Stomach (tissue), 9 donors: ENCODE measurements around the gene KDM2B. TPM values are rescaled to one million over a fixed set of nuclear protein-coding genes. Genes with fewer than 3 reads are reported as not detected.

ENCODE experiments used
- DNase-seq, 2 donors: peaks; one replicate each; pipeline versions ENCODE4 v3.0.0 to v3.0.0-alpha.2; 2013 to 2019
- H3K27ac ChIP-seq, 5 donors: fragments of 200-600 bp in 4 of 5; sonication (generic) in 4 of 5; one replicate each; pipeline ENCODE4 v1.5.1; 2013 to 2019; ENCODE audit warnings: mild to moderate bottlenecking in 1 of 5, moderate library complexity in 1 of 5
- H3K27me3 ChIP-seq, 3 donors: fragments of 200-600 bp; sonication (generic); one replicate each; pipeline ENCODE4 v1.5.1; 2017 to 2019; ENCODE audit warnings: mixed run types in 1 of 3
- H3K36me3 ChIP-seq, 4 donors: fragments of 200-600 bp; sonication (generic); 1 replicate in 3 of 4; 2 replicates in 1 of 4; pipeline ENCODE4 v1.5.1; 2016 to 2019
- H3K4me1 ChIP-seq, 4 donors: fragments of 200-600 bp; sonication (generic); one replicate each; pipeline ENCODE4 v1.5.1; 2016 to 2019
- H3K4me3 ChIP-seq, 4 donors: fragments of 200-600 bp; sonication (generic) in 3 of 4; one replicate each; pipeline ENCODE4 v1.5.1; 2016 to 2019; ENCODE audit warnings: mild to moderate bottlenecking in 1 of 4
- H3K9me3 ChIP-seq, 4 donors: fragments of 200-600 bp; sonication (generic); one replicate each; pipeline ENCODE4 v1.5.1; 2016 to 2019
- EP300 ChIP-seq: sonication (generic); formaldehyde crosslinking; IDR thresholded peaks from one replicate; pipeline ENCODE4 v1.6.1; 2017; ENCODE audit warnings: antibody characterized with exemption
- POLR2A ChIP-seq, 4 donors: fragments of 450-650 bp; IDR thresholded peaks; one replicate each; pipeline ENCODE4 v1.6.1; 2016; ENCODE audit warnings: antibody characterized with exemption in 4 of 4, control low read depth in 2 of 4, mild to moderate bottlenecking in 1 of 4, moderate library complexity in 1 of 4
- POLR2AphosphoS5 ChIP-seq, 3 donors: sonication (generic); formaldehyde crosslinking; IDR thresholded peaks; one replicate each; pipeline ENCODE4 v1.6.1; 2016; ENCODE audit warnings: antibody characterized with exemption in 3 of 3
- WGBS, 5 donors: extraction: QIAGEN DNeasy Blood & Tissue Kit in 3 of 5; methylation state at CpG; one replicate each; pipeline versions ENCODE4 v1.1.5 to v1.1.7; 2013 to 2018; 5-methylcytosine and 5-hydroxymethylcytosine counted together
- intact Hi-C: fragments of 100-400 bp; cut with DNase I; formaldehyde crosslinking; loops from one replicate; pipeline ENCODE4 v1.15.1; 2023; ENCODE audit warnings: low total_unique reads
- polyA plus RNA-seq, 3 donors: library from polyadenylated mRNA; stranded (reverse); fragments of 200-250 nt; gene quantifications; one replicate each; pipeline ENCODE4 v1.2.3, GENCODE V29; 2013
- total RNA-seq, 5 donors: library from RNA; depleted of rRNA; stranded (reverse); fragments of >200 nt; gene quantifications; one replicate each; pipeline versions ENCODE4 v1.1.0 to v1.2.3, GENCODE V29; 2014 to 2016
- TF ChIP-seq, protein P1 (sequence below), 7 experiments: fragments of 450-650 bp in 4 of 7; fragments of 200-600 bp in 3 of 7; sonication (generic) in 3 of 7; IDR thresholded peaks; one replicate each; pipeline ENCODE4 v1.5.1; 2016 to 2019; ENCODE audit warnings: antibody characterized with exemption in 7 of 7, control low read depth in 2 of 7, mild to moderate bottlenecking in 1 of 7
- donor health status: healthy with polysubstance abuse.
- donor health status: Bipolar disorder and iron deficiency.
- donor health status: healthy.

Gene KDM2B
- total and polyA plus RNA-seq, 8 donors = 5.8 to 72.8 (median 11.7) TPM

- peaks cover 0 to 38% (median 20%) of the 10 kb centered on the region in 4 donors for H3K36me3 ChIP-seq
- H3K4me1 ChIP-seq = peaks cover 0 to 37% (median 17%) of the 10 kb centered on the region in 4 donors
- no peaks in the 10 kb centered on the region for H3K27me3 ChIP-seq
- no peaks in the 10 kb centered on the region for H3K9me3 ChIP-seq
- peak in 1 of 2 donors; percentile 59 for DNase-seq
- intact Hi-C loops = no loop called here
- WGBS, 5 donors = 57 to 80% (median 74%) methylated on average over 31 to 35 of the region's 35 CpGs
- peak overlapping the region in 3 of 5 donors; percentile 29 to 62 (median 40) for H3K27ac ChIP-seq
- TF ChIP-seq EP300 = no peak
- TF ChIP-seq, protein P1, sequence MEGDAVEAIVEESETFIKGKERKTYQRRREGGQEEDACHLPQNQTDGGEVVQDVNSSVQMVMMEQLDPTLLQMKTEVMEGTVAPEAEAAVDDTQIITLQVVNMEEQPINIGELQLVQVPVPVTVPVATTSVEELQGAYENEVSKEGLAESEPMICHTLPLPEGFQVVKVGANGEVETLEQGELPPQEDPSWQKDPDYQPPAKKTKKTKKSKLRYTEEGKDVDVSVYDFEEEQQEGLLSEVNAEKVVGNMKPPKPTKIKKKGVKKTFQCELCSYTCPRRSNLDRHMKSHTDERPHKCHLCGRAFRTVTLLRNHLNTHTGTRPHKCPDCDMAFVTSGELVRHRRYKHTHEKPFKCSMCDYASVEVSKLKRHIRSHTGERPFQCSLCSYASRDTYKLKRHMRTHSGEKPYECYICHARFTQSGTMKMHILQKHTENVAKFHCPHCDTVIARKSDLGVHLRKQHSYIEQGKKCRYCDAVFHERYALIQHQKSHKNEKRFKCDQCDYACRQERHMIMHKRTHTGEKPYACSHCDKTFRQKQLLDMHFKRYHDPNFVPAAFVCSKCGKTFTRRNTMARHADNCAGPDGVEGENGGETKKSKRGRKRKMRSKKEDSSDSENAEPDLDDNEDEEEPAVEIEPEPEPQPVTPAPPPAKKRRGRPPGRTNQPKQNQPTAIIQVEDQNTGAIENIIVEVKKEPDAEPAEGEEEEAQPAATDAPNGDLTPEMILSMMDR (IDR thresholded peaks at IDR 0.05) = no peak
- H3K4me3 ChIP-seq = peak overlapping the region in 1 of 4 donors; percentile 4
These were observed 128.4 kb downstream of the KDM2B start for GRCh38 chr12:121452340-121452984.

DNA sequence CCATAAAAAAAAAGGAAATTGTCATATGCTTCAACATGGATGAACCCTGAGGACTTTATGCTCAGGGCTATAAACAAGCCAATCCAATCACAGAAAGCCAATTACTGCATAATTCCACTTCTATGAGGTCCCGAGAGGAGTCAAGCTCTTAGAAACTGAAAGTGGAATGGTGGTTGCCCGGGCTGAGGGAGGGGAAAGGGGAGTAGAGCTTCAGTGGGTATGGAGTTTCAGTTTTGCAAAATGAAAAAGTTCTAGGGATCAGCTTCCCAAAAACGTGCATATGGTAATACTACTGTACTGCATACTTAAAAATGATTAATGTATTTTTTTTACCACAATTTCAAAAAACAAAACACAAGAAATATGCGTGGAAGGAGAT is 128.9 kb downstream of the KDM2B start:
- Histone ChIP-seq H3K27ac (peak overlapping the region in 3 of 5 donors; percentile 29 to 62 (median 40)), H3K36me3 (peaks cover 0 to 38% (median 20%) of the 10 kb centered on the region in 4 donors), H3K4me3 (peak overlapping the region in 1 of 4 donors; percentile 4), H3K9me3 (no peaks in the 10 kb centered on the region), H3K4me1 (peaks cover 0 to 37% (median 17%) of the 10 kb centered on the region in 4 donors), H3K27me3 (no peaks in the 10 kb centered on the region)
- peak in 1 of 2 donors; percentile 51 for DNase-seq
- WGBS, 5 donors = 27 to 45% (median 36%) methylated on average over 4 of the region's 4 CpGs
- TF ChIP-seq POLR2A (IDR thresholded peaks at IDR 0.05) (no peak), POLR2AphosphoS5 (IDR thresholded peaks at IDR 0.05) (no peak), EP300 (no peak)
- TF ChIP-seq, protein P1 (IDR thresholded peaks at IDR 0.05) = no peak
- intact Hi-C loops = no loop called here

DNA sequence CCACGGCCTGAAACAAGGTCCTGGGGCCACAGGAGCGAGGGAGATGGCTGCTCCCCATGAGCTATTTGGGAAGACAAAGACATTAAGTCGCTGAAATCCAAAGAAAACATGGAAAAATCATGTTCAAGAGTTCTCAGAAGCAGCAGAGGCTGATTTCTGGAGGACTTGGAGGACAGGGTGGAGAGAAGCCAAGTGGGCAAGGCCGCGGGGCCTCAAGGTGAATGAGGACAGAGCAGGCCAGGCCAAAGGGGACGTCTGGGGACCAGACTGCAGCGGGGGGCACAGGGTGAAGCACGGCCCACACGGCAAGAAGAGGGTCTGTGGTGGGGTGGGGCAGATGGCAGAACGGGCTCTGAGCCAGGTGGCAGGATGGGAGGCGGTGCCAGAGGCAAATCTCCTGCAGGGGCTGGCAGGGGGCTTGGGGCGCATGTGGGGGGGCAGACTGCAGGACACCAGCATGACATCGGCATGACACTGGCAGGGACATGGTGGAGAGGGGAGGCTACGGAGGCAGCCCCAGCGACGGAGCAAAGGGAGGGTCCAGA is 132.0 kb downstream of the KDM2B start:
- DNase-seq = no peak
- Histone ChIP-seq H3K4me1 (peaks cover 0 to 36% (median 22%) of the 10 kb centered on the region in 4 donors), H3K4me3 (no peak overlapping the region), H3K9me3 (no peaks in the 10 kb centered on the region), H3K36me3 (peaks cover 0 to 56% (median 34%) of the 10 kb centered on the region in 4 donors), H3K27me3 (no peaks in the 10 kb centered on the region), H3K27ac (no peak overlapping the region)
- TF ChIP-seq EP300 (no peak), POLR2AphosphoS5 (IDR thresholded peaks at IDR 0.05) (no peak), POLR2A (IDR thresholded peaks at IDR 0.05) (no peak)
- TF ChIP-seq, protein P1 (IDR thresholded peaks at IDR 0.05) = no peak
- 82 to 91% (median 89%) methylated on average over 16 of the region's 16 CpGs for WGBS, 5 donors
- intact Hi-C loops = no loop called here

GRCh38 chr12:121446750-121447149 is 134.1 kb downstream of the KDM2B start:
- 74 to 89% (median 83%) methylated on average over 3 of the region's 3 CpGs for WGBS, 5 donors
- H3K9me3 ChIP-seq = no peaks in the 10 kb centered on the region
- no peaks in the 10 kb centered on the region for H3K27me3 ChIP-seq
- TF ChIP-seq EP300 (no peak), POLR2AphosphoS5 (IDR thresholded peaks at IDR 0.05) (no peak), POLR2A (IDR thresholded peaks at IDR 0.05) (no peak)
- TF ChIP-seq, protein P1 (IDR thresholded peaks at IDR 0.05) = no peak
- no peak for DNase-seq
- no peak overlapping the region for H3K4me3 ChIP-seq
- peaks cover 0 to 31% (median 19%) of the 10 kb centered on the region in 4 donors for H3K4me1 ChIP-seq
- peaks cover 6 to 59% (median 35%) of the 10 kb centered on the region in 4 donors for H3K36me3 ChIP-seq
- H3K27ac ChIP-seq = no peak overlapping the region
- intact Hi-C loops = loop anchor here (2.0 kb wide), 1 partner anchor 116 kb away; no protein-coding TSS in a partner anchor
